Measurements from ENCODE around the gene OR8D2. TPM values are rescaled to one million over a fixed set of nuclear protein-coding genes. Genes with fewer than 3 reads are reported as not detected.

Gene OR8D2
- total RNA-seq, 1 donor from 2014 or later: not detected

- ChIA-PET POLR2A (no interaction called here), CTCF (no interaction called here)
- Mint-ChIP-seq H3K4me1 (no peaks in the 10 kb centered on the region), H3K27me3 (peaks cover 1% of the 10 kb centered on the region), H3K9me3 (peaks cover 2% of the 10 kb centered on the region), H3K27ac (no peak overlapping the region), H3K4me3 (no peak overlapping the region), H3K36me3 (ENCODE audit: low read depth) (no peaks in the 10 kb centered on the region)
- TF ChIP-seq CTCF (IDR thresholded peaks at IDR 0.05): no peak
- ATAC-seq (ENCODE audit: low read depth): no peak
- intact Hi-C loops (cut with micrococcal nuclease): no loop called here
- DNase-seq: no peak
Observed at GRCh38 chr11:124296016-124296415, 24.0 kb downstream of the OR8D2 start.

- no peak for ATAC-seq (ENCODE audit: low read depth)
- intact Hi-C loops (cut with micrococcal nuclease): no loop called here
- TF ChIP-seq CTCF (IDR thresholded peaks at IDR 0.05): no peak
- CTCF ChIA-PET: no interaction called here
- no peak for DNase-seq
- Mint-ChIP-seq H3K4me3 (no peak overlapping the region), H3K4me1 (no peaks in the 10 kb centered on the region), H3K9me3 (peaks cover 4% of the 10 kb centered on the region), H3K27ac (no peak overlapping the region), H3K27me3 (peaks cover 1% of the 10 kb centered on the region), H3K36me3 (ENCODE audit: low read depth) (no peaks in the 10 kb centered on the region)
- POLR2A ChIA-PET: no interaction called here
Observed at GRCh38 chr11:124294687-124295086, 25.3 kb downstream of the OR8D2 start.

DNA sequence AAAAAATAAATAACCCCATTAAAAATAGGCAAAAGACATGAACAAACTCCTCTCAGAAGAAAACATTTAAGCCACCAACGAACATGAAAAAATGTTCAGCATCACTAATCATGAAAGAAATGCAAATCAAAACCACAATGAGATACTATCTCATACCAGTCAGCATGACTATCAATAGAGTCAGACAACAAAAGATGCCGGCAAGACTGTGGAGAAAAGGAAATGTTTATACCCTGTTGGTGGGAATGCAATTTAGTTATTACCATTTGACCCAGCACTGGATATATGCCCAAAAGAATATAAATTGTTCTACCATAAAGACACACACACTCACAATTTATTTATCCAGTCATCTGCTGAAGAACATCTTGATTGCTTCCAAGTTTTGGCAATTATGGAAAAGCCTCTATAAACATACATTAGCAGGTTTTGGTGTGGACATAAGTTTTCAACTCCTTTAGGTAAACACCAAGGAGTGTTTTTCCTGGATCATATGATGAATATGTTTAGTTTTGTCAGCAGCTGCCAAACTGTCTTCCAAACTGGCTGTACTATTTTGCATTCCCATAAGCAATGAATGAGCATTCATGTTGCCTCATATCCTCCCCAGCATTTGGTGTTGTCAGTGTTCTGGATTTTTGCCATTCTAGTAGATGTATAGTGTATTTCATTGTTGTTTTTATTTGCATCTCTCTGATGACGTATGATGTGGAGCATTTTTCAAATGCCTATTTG lies 34.2 kb downstream of the OR8D2 start:
- DNase-seq: no peak
- ATAC-seq (ENCODE audit: low read depth): no peak
- H3K4me3 Mint-ChIP-seq: no peak overlapping the region
- intact Hi-C loops (cut with micrococcal nuclease): no loop called here
- ChIA-PET CTCF (no interaction called here), POLR2A (no interaction called here)
- peaks cover 10% of the 10 kb centered on the region for H3K4me1 Mint-ChIP-seq
- H3K27me3 Mint-ChIP-seq: no peaks in the 10 kb centered on the region
- H3K36me3 Mint-ChIP-seq (ENCODE audit: low read depth): no peaks in the 10 kb centered on the region
- no peak overlapping the region for H3K27ac Mint-ChIP-seq
- no peak for TF ChIP-seq CTCF (IDR thresholded peaks at IDR 0.05)
- H3K9me3 Mint-ChIP-seq: peaks cover 18% of the 10 kb centered on the region

- Mint-ChIP-seq H3K36me3 (ENCODE audit: low read depth) (no peaks in the 10 kb centered on the region), H3K4me3 (no peak overlapping the region), H3K27me3 (peaks cover 3% of the 10 kb centered on the region), H3K4me1 (no peaks in the 10 kb centered on the region), H3K27ac (no peak overlapping the region), H3K9me3 (peaks cover 7% of the 10 kb centered on the region)
- ATAC-seq (ENCODE audit: low read depth): no peak
- no peak for TF ChIP-seq CTCF (IDR thresholded peaks at IDR 0.05)
- no peak for DNase-seq
- intact Hi-C loops (cut with micrococcal nuclease): no loop called here
- POLR2A ChIA-PET: no interaction called here
- CTCF ChIA-PET: no interaction called here
Observed at GRCh38 chr11:124278261-124278660, 41.7 kb downstream of the OR8D2 start.

DNA sequence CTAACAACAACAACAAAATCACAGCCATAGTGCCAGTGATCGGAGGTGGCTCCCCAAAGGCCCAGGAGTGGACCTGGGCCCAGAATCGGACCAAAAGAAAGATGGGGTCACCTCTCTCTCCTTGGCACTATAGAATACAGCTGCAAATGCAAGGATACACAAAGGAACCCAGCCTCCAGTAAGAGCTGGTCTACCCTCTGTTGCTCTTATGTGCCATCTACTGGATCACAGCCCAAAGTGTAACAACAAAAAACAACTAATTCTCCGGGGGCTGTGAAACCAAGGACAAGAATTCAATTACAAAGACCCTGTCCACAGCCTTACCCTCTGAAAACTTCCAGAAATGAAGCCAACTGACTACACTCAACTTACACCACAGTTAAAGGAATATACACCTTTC lies 42.2 kb downstream of the OR8D2 start:
- Mint-ChIP-seq H3K4me3 (no peak overlapping the region), H3K36me3 (ENCODE audit: low read depth) (no peaks in the 10 kb centered on the region), H3K27ac (no peak overlapping the region), H3K27me3 (peaks cover 3% of the 10 kb centered on the region), H3K9me3 (peaks cover 6% of the 10 kb centered on the region), H3K4me1 (no peaks in the 10 kb centered on the region)
- ChIA-PET POLR2A (no interaction called here), CTCF (no interaction called here)
- no peak for TF ChIP-seq CTCF (IDR thresholded peaks at IDR 0.05)
- ATAC-seq (ENCODE audit: low read depth) (no peak), DNase-seq (no peak)
- intact Hi-C loops (cut with micrococcal nuclease): no loop called here

Data from activated B cell treated with CpG ODN at 0.5 μM for 24 hours (primary cell).